GM21737 (cell line): ENCODE measurements around the gene SH3GL3.

Source experiments
- ATAC-seq: cut with Tn5 transposase; IDR thresholded peaks from one replicate; pipeline ENCODE4 v1.9.1; 2021; ENCODE audit warnings: mild to moderate bottlenecking, moderate library complexity; ENCODE audit not compliant: unreplicated experiment

The SH3GL3 gene

GRCh38 chr15:83657549-83657948 is 210.4 kb downstream of the SH3GL3 start:
- ATAC-seq, result no peak

- ATAC-seq, result no peak
Measured at GRCh38 chr15:83658430-83659416, 211.6 kb downstream of the SH3GL3 start.

GRCh38 chr15:83659417-83659812 is 212.3 kb downstream of the SH3GL3 start:
- no peak for ATAC-seq

- ATAC-seq, result no peak
Measured at GRCh38 chr15:83665480-83665879, 218.3 kb downstream of the SH3GL3 start.
